ENCODE data around the gene IPO4. TPM values are rescaled to one million over a fixed set of nuclear protein-coding genes. Genes with fewer than 3 reads are reported as not detected.

Gene IPO4
- total and polyA plus RNA-seq, 9 of the 15 experiments (the other 6 are each of a cell fraction or from before 2014, with no cell fraction given), result 7.3 to 122 (median 31.8) TPM

DNA sequence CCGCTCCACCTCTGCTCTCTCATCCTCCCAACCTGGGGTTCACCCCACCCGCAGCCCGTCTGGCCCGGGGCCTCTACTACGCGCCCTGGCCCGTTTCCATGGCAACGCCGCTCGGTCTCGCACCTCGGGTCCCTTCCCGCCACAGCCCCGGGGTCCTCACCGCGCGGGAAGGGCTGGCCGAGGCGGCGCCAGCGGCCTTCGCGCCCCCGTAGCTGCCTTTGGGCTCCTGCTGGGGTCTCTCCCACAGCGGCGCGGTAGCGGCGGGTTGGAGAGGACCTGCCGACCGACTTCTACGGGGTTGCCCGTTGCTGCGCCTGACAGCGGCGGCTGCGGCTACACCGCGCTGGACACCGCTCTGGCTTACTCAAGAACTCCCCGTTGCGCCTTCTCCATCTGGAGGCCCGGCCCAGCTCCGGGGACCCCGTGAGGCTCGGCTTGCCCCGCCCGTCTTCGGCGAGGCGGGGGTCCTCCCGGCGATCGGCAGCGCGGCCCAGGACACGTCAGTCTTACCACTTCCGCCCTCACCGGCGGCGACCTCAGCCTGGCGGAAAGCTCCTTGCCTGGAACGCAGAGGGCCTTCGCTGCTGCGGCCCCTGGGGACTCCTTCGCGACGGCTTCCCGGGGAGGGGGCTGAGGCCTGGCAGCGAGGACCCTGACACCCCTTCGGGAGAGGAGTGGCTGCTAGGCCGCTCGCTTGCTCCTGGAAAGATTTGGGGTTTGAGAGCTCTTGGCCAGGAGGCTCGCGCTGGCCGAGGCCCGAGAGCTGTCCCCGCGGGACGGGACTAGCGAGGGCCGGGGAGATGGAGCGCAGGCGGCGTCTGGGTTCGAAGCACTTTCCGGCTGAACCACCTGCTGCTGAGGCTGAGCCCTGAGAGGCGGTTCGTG lies 6.8 kb upstream of the IPO4 start, which contains the start of gene TM9SF1 (continued):
- TF ChIP-seq, protein P1, sequence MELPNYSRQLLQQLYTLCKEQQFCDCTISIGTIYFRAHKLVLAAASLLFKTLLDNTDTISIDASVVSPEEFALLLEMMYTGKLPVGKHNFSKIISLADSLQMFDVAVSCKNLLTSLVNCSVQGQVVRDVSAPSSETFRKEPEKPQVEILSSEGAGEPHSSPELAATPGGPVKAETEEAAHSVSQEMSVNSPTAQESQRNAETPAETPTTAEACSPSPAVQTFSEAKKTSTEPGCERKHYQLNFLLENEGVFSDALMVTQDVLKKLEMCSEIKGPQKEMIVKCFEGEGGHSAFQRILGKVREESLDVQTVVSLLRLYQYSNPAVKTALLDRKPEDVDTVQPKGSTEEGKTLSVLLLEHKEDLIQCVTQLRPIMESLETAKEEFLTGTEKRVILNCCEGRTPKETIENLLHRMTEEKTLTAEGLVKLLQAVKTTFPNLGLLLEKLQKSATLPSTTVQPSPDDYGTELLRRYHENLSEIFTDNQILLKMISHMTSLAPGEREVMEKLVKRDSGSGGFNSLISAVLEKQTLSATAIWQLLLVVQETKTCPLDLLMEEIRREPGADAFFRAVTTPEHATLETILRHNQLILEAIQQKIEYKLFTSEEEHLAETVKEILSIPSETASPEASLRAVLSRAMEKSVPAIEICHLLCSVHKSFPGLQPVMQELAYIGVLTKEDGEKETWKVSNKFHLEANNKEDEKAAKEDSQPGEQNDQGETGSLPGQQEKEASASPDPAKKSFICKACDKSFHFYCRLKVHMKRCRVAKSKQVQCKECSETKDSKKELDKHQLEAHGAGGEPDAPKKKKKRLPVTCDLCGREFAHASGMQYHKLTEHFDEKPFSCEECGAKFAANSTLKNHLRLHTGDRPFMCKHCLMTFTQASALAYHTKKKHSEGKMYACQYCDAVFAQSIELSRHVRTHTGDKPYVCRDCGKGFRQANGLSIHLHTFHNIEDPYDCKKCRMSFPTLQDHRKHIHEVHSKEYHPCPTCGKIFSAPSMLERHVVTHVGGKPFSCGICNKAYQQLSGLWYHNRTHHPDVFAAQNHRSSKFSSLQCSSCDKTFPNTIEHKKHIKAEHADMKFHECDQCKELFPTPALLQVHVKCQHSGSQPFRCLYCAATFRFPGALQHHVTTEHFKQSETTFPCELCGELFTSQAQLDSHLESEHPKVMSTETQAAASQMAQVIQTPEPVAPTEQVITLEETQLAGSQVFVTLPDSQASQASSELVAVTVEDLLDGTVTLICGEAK (IDR thresholded peaks at IDR 0.05), result peak; percentile 92
- TF ChIP-seq, protein P1 (CRISPR knock-in tag; IDR thresholded peaks at IDR 0.05), result no peak
- TF ChIP-seq FOS (IDR thresholded peaks at IDR 0.05; ENCODE audit: extremely low read depth, insufficient read length) (no peak), TAF15 (IDR thresholded peaks at IDR 0.05; ENCODE audit: low read depth, low read length) (no peak), BACH1 (tag; IDR thresholded peaks at IDR 0.05) (no peak), HDAC2 (IDR thresholded peaks at IDR 0.05) (no peak), RBM34 (IDR thresholded peaks at IDR 0.05; ENCODE audit: borderline replicate concordance, insufficient read depth, low read length) (no peak), TOE1 (IDR thresholded peaks at IDR 0.05; ENCODE audit: borderline replicate concordance) (no peak; the same call in none of the 2 replicates), TOE1 (CRISPR knock-in tag; IDR thresholded peaks at IDR 0.05; ENCODE audit: borderline replicate concordance, low read depth) (no peak), FOXK2 (conservative IDR thresholded peaks at IDR 0.05 in 1 of 2, IDR thresholded peaks at IDR 0.05 in 1 of 2; ENCODE audit: low read depth in 2 of 2) (no peak)
- TF ChIP-seq, protein P2, sequence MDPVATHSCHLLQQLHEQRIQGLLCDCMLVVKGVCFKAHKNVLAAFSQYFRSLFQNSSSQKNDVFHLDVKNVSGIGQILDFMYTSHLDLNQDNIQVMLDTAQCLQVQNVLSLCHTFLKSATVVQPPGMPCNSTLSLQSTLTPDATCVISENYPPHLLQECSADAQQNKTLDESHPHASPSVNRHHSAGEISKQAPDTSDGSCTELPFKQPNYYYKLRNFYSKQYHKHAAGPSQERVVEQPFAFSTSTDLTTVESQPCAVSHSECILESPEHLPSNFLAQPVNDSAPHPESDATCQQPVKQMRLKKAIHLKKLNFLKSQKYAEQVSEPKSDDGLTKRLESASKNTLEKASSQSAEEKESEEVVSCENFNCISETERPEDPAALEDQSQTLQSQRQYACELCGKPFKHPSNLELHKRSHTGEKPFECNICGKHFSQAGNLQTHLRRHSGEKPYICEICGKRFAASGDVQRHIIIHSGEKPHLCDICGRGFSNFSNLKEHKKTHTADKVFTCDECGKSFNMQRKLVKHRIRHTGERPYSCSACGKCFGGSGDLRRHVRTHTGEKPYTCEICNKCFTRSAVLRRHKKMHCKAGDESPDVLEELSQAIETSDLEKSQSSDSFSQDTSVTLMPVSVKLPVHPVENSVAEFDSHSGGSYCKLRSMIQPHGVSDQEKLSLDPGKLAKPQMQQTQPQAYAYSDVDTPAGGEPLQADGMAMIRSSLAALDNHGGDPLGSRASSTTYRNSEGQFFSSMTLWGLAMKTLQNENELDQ (CRISPR knock-in tag; IDR thresholded peaks at IDR 0.05; ENCODE audit: borderline replicate concordance), result no peak
- TF ChIP-seq, protein P3, sequence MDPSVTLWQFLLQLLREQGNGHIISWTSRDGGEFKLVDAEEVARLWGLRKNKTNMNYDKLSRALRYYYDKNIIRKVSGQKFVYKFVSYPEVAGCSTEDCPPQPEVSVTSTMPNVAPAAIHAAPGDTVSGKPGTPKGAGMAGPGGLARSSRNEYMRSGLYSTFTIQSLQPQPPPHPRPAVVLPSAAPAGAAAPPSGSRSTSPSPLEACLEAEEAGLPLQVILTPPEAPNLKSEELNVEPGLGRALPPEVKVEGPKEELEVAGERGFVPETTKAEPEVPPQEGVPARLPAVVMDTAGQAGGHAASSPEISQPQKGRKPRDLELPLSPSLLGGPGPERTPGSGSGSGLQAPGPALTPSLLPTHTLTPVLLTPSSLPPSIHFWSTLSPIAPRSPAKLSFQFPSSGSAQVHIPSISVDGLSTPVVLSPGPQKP (CRISPR knock-in tag; IDR thresholded peaks at IDR 0.05), result no peak
